Measurements from ENCODE around the gene OR10J5. TPM values are rescaled to one million over a fixed set of nuclear protein-coding genes. Genes with fewer than 3 reads are reported as not detected.
"Not testable (repeated sequence)": the region's sequence is repeated elsewhere in the genome, so short reads cannot be mapped to it uniquely, and the experiment has no call there.

OR10J5 gene
- total RNA-seq, 1 donor from 2014 or later, result not detected

- no peaks in the 10 kb centered on the region for H3K27me3 ChIP-seq (ENCODE audit: low read depth)
- DNase-seq, result no peak
- H3K9me3 ChIP-seq (replicated peaks), result peaks cover 31% of the 10 kb centered on the region
- no peak overlapping the region for H3K4me3 ChIP-seq
- no peaks in the 10 kb centered on the region for H3K4me1 ChIP-seq
- H3K27ac ChIP-seq (replicated peaks), result no peak overlapping the region
- TF ChIP-seq CTCF (IDR thresholded peaks at IDR 0.05; ENCODE audit: borderline replicate concordance), result no peak
- no peaks in the 10 kb centered on the region for H3K36me3 ChIP-seq
- intact Hi-C loops (cut with micrococcal nuclease), result no loop called here
Observed at GRCh38 chr1:159505676-159506075, 30.1 kb downstream of the OR10J5 start.

GRCh38 chr1:159501082-159501481 is 34.7 kb downstream of the OR10J5 start:
- Histone ChIP-seq H3K4me3 (no peak overlapping the region), H3K36me3 (no peaks in the 10 kb centered on the region), H3K27me3 (ENCODE audit: low read depth) (no peaks in the 10 kb centered on the region), H3K27ac (replicated peaks) (no peak overlapping the region), H3K4me1 (no peaks in the 10 kb centered on the region), H3K9me3 (replicated peaks) (peaks cover 53% of the 10 kb centered on the region)
- intact Hi-C loops (cut with micrococcal nuclease), result no loop called here
- DNase-seq, result no peak
- no peak for TF ChIP-seq CTCF (IDR thresholded peaks at IDR 0.05; ENCODE audit: borderline replicate concordance)

- H3K27me3 ChIP-seq (ENCODE audit: low read depth); DNase-seq; intact Hi-C loops (cut with micrococcal nuclease); H3K4me3 ChIP-seq; H3K4me1 ChIP-seq; H3K36me3 ChIP-seq; H3K27ac ChIP-seq (replicated peaks): not testable (repeated sequence)
- peaks cover 33% of the 10 kb centered on the region for H3K9me3 ChIP-seq (replicated peaks)
Observed at GRCh38 chr1:159494513-159495210, 41.1 kb downstream of the OR10J5 start.

GRCh38 chr1:159493354-159493753 is 42.5 kb downstream of the OR10J5 start:
- no peaks in the 10 kb centered on the region for H3K27me3 ChIP-seq (ENCODE audit: low read depth)
- intact Hi-C loops (cut with micrococcal nuclease), result no loop called here
- no peak overlapping the region for H3K27ac ChIP-seq (replicated peaks)
- H3K36me3 ChIP-seq, result no peaks in the 10 kb centered on the region
- no peaks in the 10 kb centered on the region for H3K4me1 ChIP-seq
- H3K4me3 ChIP-seq, result no peak overlapping the region
- TF ChIP-seq CTCF (IDR thresholded peaks at IDR 0.05; ENCODE audit: borderline replicate concordance), result no peak
- H3K9me3 ChIP-seq (replicated peaks), result peaks cover 20% of the 10 kb centered on the region
- no peak for DNase-seq

GRCh38 chr1:159492575-159493323 is 43.1 kb downstream of the OR10J5 start:
- TF ChIP-seq CTCF (IDR thresholded peaks at IDR 0.05; ENCODE audit: borderline replicate concordance), result no peak
- no peak overlapping the region for H3K27ac ChIP-seq (replicated peaks)
- no peaks in the 10 kb centered on the region for H3K36me3 ChIP-seq
- H3K9me3 ChIP-seq (replicated peaks), result peaks cover 20% of the 10 kb centered on the region
- no peak for DNase-seq
- no peaks in the 10 kb centered on the region for H3K4me1 ChIP-seq
- no peak overlapping the region for H3K4me3 ChIP-seq
- no peaks in the 10 kb centered on the region for H3K27me3 ChIP-seq (ENCODE audit: low read depth)
- intact Hi-C loops (cut with micrococcal nuclease), result no loop called here

Other genes with a start within 250 kb of the OR10J5 start
- gene FCER1A, start 233.7 kb downstream of the OR10J5 start, total RNA-seq, result 0.96 TPM
- gene OR10J4, start 103.8 kb downstream of the OR10J5 start, total RNA-seq, result not detected
- not detected for gene OR10J1, start 96.3 kb downstream of the OR10J5 start, total RNA-seq
- not detected for gene APCS, start 51.8 kb upstream of the OR10J5 start, total RNA-seq
- not detected for gene CRP, start 178.6 kb upstream of the OR10J5 start, total RNA-seq
- gene DUSP23, start 245.0 kb upstream of the OR10J5 start, total RNA-seq, result 15.0 TPM